Measurements from ENCODE around the gene NFAM1.

Gene NFAM1

GRCh38 chr22:42336527-42337227 lies 95.5 kb downstream of the NFAM1 start:
- Histone ChIP-seq H3K9me3 (ENCODE audit: control insufficient read depth, low read length) (no peaks in the 10 kb centered on the region), H2AFZ (no peak overlapping the region), H3K4me3 (ENCODE audit: low read depth, low read length) (no peak overlapping the region), H3K36me3 (ENCODE audit: control insufficient read depth, insufficient read depth, low read length) (no peaks in the 10 kb centered on the region), H3K79me2 (no peaks in the 10 kb centered on the region), H3K9ac (no peak overlapping the region), H3K27me3 (ENCODE audit: control insufficient read depth, insufficient read depth, low read length) (no peaks in the 10 kb centered on the region), H3K4me1 (no peaks in the 10 kb centered on the region), H3K4me2 (ENCODE audit: low read length) (no peak overlapping the region), H3K27ac (no peak overlapping the region)
- no peak for TF ChIP-seq CTCF (IDR thresholded peaks at IDR 0.05)

- Histone ChIP-seq H3K79me2 (no peaks in the 10 kb centered on the region), H3K4me1 (no peaks in the 10 kb centered on the region), H3K4me2 (ENCODE audit: low read length) (no peak overlapping the region), H3K4me3 (ENCODE audit: low read depth, low read length) (no peak overlapping the region), H3K9ac (no peak overlapping the region), H2AFZ (no peak overlapping the region), H3K9me3 (ENCODE audit: control insufficient read depth, low read length) (no peaks in the 10 kb centered on the region), H3K27ac (no peak overlapping the region), H3K36me3 (ENCODE audit: control insufficient read depth, insufficient read depth, low read length) (no peaks in the 10 kb centered on the region), H3K27me3 (ENCODE audit: control insufficient read depth, insufficient read depth, low read length) (no peaks in the 10 kb centered on the region)
- no peak for TF ChIP-seq CTCF (IDR thresholded peaks at IDR 0.05)
Measured at GRCh38 chr22:42335839-42336378, 96.3 kb downstream of the NFAM1 start.

GRCh38 chr22:42334875-42335512 lies 97.2 kb downstream of the NFAM1 start:
- Histone ChIP-seq H3K9me3 (ENCODE audit: control insufficient read depth, low read length) (no peaks in the 10 kb centered on the region), H2AFZ (no peak overlapping the region), H3K36me3 (ENCODE audit: control insufficient read depth, insufficient read depth, low read length) (no peaks in the 10 kb centered on the region), H3K4me1 (no peaks in the 10 kb centered on the region), H3K27me3 (ENCODE audit: control insufficient read depth, insufficient read depth, low read length) (no peaks in the 10 kb centered on the region), H3K4me3 (ENCODE audit: low read depth, low read length) (no peak overlapping the region), H3K4me2 (ENCODE audit: low read length) (no peak overlapping the region), H3K27ac (no peak overlapping the region), H3K9ac (no peak overlapping the region), H3K79me2 (no peaks in the 10 kb centered on the region)
- no peak for TF ChIP-seq CTCF (IDR thresholded peaks at IDR 0.05)

GRCh38 chr22:42333544-42333943 lies 98.7 kb downstream of the NFAM1 start:
- Histone ChIP-seq H3K4me2 (ENCODE audit: low read length) (no peak overlapping the region), H3K79me2 (no peaks in the 10 kb centered on the region), H3K27me3 (ENCODE audit: control insufficient read depth, insufficient read depth, low read length) (no peaks in the 10 kb centered on the region), H3K27ac (no peak overlapping the region), H3K4me3 (ENCODE audit: low read depth, low read length) (no peak overlapping the region), H3K9ac (no peak overlapping the region), H2AFZ (no peak overlapping the region), H3K36me3 (ENCODE audit: control insufficient read depth, insufficient read depth, low read length) (no peaks in the 10 kb centered on the region), H3K9me3 (ENCODE audit: control insufficient read depth, low read length) (no peaks in the 10 kb centered on the region), H3K4me1 (no peaks in the 10 kb centered on the region)
- TF ChIP-seq CTCF (IDR thresholded peaks at IDR 0.05), result no peak
